ENCODE data around the gene AJAP1.

The AJAP1 gene

GRCh38 chr1:4769516-4770280 lies 115.3 kb downstream of the AJAP1 start:
- no peak overlapping the region for H3K4me3 ChIP-seq (ENCODE audit: severe bottlenecking)
- no peaks in the 10 kb centered on the region for H3K9me3 ChIP-seq (ENCODE audit: severe bottlenecking)
- no peak for TF ChIP-seq CTCF (IDR thresholded peaks at IDR 0.05; ENCODE audit: poor library complexity, severe bottlenecking)
- no peak overlapping the region for H3K27ac ChIP-seq (ENCODE audit: poor library complexity, severe bottlenecking)
- H3K36me3 ChIP-seq (ENCODE audit: low read depth) = no peaks in the 10 kb centered on the region
- no peaks in the 10 kb centered on the region for H3K27me3 ChIP-seq (ENCODE audit: insufficient read depth, poor library complexity, severe bottlenecking)
- DNase-seq (ENCODE audit: low spot score) (no peak), ATAC-seq (ENCODE audit: low read depth) (no peak)
- no peaks in the 10 kb centered on the region for H3K4me1 ChIP-seq (ENCODE audit: insufficient read depth, poor library complexity, severe bottlenecking)

GRCh38 chr1:4770713-4771112 lies 116.3 kb downstream of the AJAP1 start:
- Histone ChIP-seq H3K9me3 (ENCODE audit: severe bottlenecking) (no peaks in the 10 kb centered on the region), H3K4me1 (ENCODE audit: insufficient read depth, poor library complexity, severe bottlenecking) (no peaks in the 10 kb centered on the region), H3K27me3 (ENCODE audit: insufficient read depth, poor library complexity, severe bottlenecking) (no peaks in the 10 kb centered on the region), H3K27ac (ENCODE audit: poor library complexity, severe bottlenecking) (no peak overlapping the region), H3K4me3 (ENCODE audit: severe bottlenecking) (no peak overlapping the region), H3K36me3 (ENCODE audit: low read depth) (no peaks in the 10 kb centered on the region)
- DNase-seq (ENCODE audit: low spot score) = no peak
- no peak for TF ChIP-seq CTCF (IDR thresholded peaks at IDR 0.05; ENCODE audit: poor library complexity, severe bottlenecking)
- ATAC-seq (ENCODE audit: low read depth) = no peak

- Histone ChIP-seq H3K27me3 (ENCODE audit: insufficient read depth, poor library complexity, severe bottlenecking) (no peaks in the 10 kb centered on the region), H3K9me3 (ENCODE audit: severe bottlenecking) (no peaks in the 10 kb centered on the region), H3K27ac (ENCODE audit: poor library complexity, severe bottlenecking) (no peak overlapping the region), H3K36me3 (ENCODE audit: low read depth) (no peaks in the 10 kb centered on the region), H3K4me1 (ENCODE audit: insufficient read depth, poor library complexity, severe bottlenecking) (no peaks in the 10 kb centered on the region), H3K4me3 (ENCODE audit: severe bottlenecking) (no peak overlapping the region)
- no peak for TF ChIP-seq CTCF (IDR thresholded peaks at IDR 0.05; ENCODE audit: poor library complexity, severe bottlenecking)
- no peak for DNase-seq (ENCODE audit: low spot score)
- ATAC-seq (ENCODE audit: low read depth) = no peak
These were observed 116.9 kb downstream of the AJAP1 start for GRCh38 chr1:4771267-4771666.

- no peaks in the 10 kb centered on the region for H3K36me3 ChIP-seq (ENCODE audit: low read depth)
- no peak overlapping the region for H3K27ac ChIP-seq (ENCODE audit: poor library complexity, severe bottlenecking)
- H3K4me1 ChIP-seq (ENCODE audit: insufficient read depth, poor library complexity, severe bottlenecking) = no peaks in the 10 kb centered on the region
- ATAC-seq (ENCODE audit: low read depth) (no peak), DNase-seq (ENCODE audit: low spot score) (no peak)
- H3K4me3 ChIP-seq (ENCODE audit: severe bottlenecking) = no peak overlapping the region
- no peaks in the 10 kb centered on the region for H3K9me3 ChIP-seq (ENCODE audit: severe bottlenecking)
- no peaks in the 10 kb centered on the region for H3K27me3 ChIP-seq (ENCODE audit: insufficient read depth, poor library complexity, severe bottlenecking)
- no peak for TF ChIP-seq CTCF (IDR thresholded peaks at IDR 0.05; ENCODE audit: poor library complexity, severe bottlenecking)
These were observed 117.3 kb downstream of the AJAP1 start for GRCh38 chr1:4771721-4772120.

- no peaks in the 10 kb centered on the region for H3K9me3 ChIP-seq (ENCODE audit: severe bottlenecking)
- H3K27ac ChIP-seq (ENCODE audit: poor library complexity, severe bottlenecking) = no peak overlapping the region
- H3K27me3 ChIP-seq (ENCODE audit: insufficient read depth, poor library complexity, severe bottlenecking) = no peaks in the 10 kb centered on the region
- no peak for TF ChIP-seq CTCF (IDR thresholded peaks at IDR 0.05; ENCODE audit: poor library complexity, severe bottlenecking)
- DNase-seq (ENCODE audit: low spot score) (no peak), ATAC-seq (ENCODE audit: low read depth) (no peak)
- no peak overlapping the region for H3K4me3 ChIP-seq (ENCODE audit: severe bottlenecking)
- H3K4me1 ChIP-seq (ENCODE audit: insufficient read depth, poor library complexity, severe bottlenecking) = no peaks in the 10 kb centered on the region
- no peaks in the 10 kb centered on the region for H3K36me3 ChIP-seq (ENCODE audit: low read depth)
These were observed 118.0 kb downstream of the AJAP1 start for GRCh38 chr1:4772294-4773010.

Data from RWPE2 (cell line).